Measurements from ENCODE around the gene MAPK4. TPM values are rescaled to one million over a fixed set of nuclear protein-coding genes. Genes with fewer than 3 reads are reported as not detected.
A peak's percentile ranks its signal among the peaks of the same experiment; 100 is the strongest.

MAPK4 gene
- total RNA-seq, 1 experiment from 2014 or later = not detected

DNA sequence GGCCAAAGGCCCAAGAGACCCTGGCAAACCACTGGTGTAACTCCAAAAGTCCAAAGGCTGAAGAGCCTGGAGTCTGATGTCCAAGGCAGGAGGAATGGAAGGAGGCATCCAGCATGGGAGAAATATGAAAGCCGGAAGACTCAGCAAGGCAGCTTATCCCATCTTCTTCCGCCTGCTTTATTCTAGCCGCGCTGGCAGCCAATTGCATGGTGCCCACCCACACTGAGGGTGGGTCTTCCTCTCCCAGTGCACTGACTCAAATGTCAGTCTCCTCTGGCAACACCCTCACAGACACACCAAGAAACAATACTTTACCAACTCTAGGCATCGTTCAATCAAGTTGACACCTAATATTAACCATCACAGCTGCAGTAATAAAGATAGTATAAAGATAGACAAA lies 34.1 kb downstream of the MAPK4 start:
- Histone ChIP-seq H3K27ac (no peak overlapping the region), H3K4me1 (replicated peaks; ENCODE audit: insufficient read depth) (no peaks in the 10 kb centered on the region), H3K4me3 (no peak overlapping the region), H4K20me1 (ENCODE audit: insufficient read depth) (no peaks in the 10 kb centered on the region; the same call in 1 of the 2 replicates), H3K27me3 (ENCODE audit: insufficient read depth, low read depth) (peaks cover 5% of the 10 kb centered on the region; the same call in 1 of the 2 replicates), H3K36me3 (ENCODE audit: low read depth) (no peaks in the 10 kb centered on the region), H3K9me2 (ENCODE audit: insufficient read depth) (no peaks in the 10 kb centered on the region), H3K4me2 (no peak overlapping the region), H3K79me2 (ENCODE audit: low read depth) (no peaks in the 10 kb centered on the region), H3K9me3 (ENCODE audit: insufficient read depth, low read depth) (peaks cover 5% of the 10 kb centered on the region; the same call in 1 of the 2 replicates), H2AFZ (no peak overlapping the region), H3F3A (ENCODE audit: insufficient read depth, low read depth) (no peaks in the 10 kb centered on the region; the same call in 1 of the 2 replicates)
- POLR2A ChIA-PET (ENCODE audit: unreplicated experiment) = no interaction called here
- BruUV-seq (replicated peaks) = no TSS peak
- intact Hi-C loops (cut with micrococcal nuclease; ENCODE audit: unreplicated experiment) = no loop called here
- CTCF ChIA-PET = no interaction called here
- TF ChIP-seq, protein P1, sequence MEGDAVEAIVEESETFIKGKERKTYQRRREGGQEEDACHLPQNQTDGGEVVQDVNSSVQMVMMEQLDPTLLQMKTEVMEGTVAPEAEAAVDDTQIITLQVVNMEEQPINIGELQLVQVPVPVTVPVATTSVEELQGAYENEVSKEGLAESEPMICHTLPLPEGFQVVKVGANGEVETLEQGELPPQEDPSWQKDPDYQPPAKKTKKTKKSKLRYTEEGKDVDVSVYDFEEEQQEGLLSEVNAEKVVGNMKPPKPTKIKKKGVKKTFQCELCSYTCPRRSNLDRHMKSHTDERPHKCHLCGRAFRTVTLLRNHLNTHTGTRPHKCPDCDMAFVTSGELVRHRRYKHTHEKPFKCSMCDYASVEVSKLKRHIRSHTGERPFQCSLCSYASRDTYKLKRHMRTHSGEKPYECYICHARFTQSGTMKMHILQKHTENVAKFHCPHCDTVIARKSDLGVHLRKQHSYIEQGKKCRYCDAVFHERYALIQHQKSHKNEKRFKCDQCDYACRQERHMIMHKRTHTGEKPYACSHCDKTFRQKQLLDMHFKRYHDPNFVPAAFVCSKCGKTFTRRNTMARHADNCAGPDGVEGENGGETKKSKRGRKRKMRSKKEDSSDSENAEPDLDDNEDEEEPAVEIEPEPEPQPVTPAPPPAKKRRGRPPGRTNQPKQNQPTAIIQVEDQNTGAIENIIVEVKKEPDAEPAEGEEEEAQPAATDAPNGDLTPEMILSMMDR (conservative IDR thresholded peaks at IDR 0.05) = no peak
- no peak for TF ChIP-seq EZH2 (IDR thresholded peaks at IDR 0.05; ENCODE audit: low read depth)
- DNase-seq = no peak

DNA sequence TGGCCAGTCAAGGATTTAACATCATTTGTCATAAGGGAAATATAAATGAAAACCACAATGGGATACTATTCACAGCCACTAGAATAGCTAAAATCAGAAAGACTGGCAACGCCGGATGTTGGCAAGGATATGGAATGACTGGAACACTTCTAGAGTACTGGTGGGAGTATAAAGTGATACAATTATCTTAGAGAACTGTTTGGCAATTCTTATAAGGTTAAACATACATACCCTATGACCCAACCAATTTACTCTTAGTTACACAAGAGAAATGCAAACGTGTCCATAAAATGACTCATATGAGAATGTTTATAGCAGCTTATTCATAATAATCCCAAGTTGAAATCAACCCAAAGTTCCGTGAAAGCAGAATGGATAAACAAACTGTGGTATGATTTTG lies 35.1 kb downstream of the MAPK4 start:
- H3K27me3 ChIP-seq (ENCODE audit: insufficient read depth, low read depth) = peaks cover 5% of the 10 kb centered on the region; the same call in 1 of the 2 replicates
- CTCF ChIA-PET = no interaction called here
- POLR2A ChIA-PET (ENCODE audit: unreplicated experiment) = no interaction called here
- no peak overlapping the region for H3K27ac ChIP-seq
- DNase-seq = peak in 1 of 2 experiments; percentile 43
- no peaks in the 10 kb centered on the region for H3K79me2 ChIP-seq (ENCODE audit: low read depth)
- no peaks in the 10 kb centered on the region for H3K4me1 ChIP-seq (replicated peaks; ENCODE audit: insufficient read depth)
- H3K9me3 ChIP-seq (ENCODE audit: insufficient read depth, low read depth) = peaks cover 5% of the 10 kb centered on the region; the same call in 1 of the 2 replicates
- H3K9me2 ChIP-seq (ENCODE audit: insufficient read depth) = no peaks in the 10 kb centered on the region
- intact Hi-C loops (cut with micrococcal nuclease; ENCODE audit: unreplicated experiment) = no loop called here
- H3K4me3 ChIP-seq = no peak overlapping the region
- H3F3A ChIP-seq (ENCODE audit: insufficient read depth, low read depth) = no peaks in the 10 kb centered on the region; the same call in 1 of the 2 replicates
- H3K4me2 ChIP-seq = no peak overlapping the region
- no TSS peak for BruUV-seq (replicated peaks)
- no peaks in the 10 kb centered on the region for H3K36me3 ChIP-seq (ENCODE audit: low read depth)
- H4K20me1 ChIP-seq (ENCODE audit: insufficient read depth) = no peaks in the 10 kb centered on the region; the same call in 1 of the 2 replicates
- no peak overlapping the region for H2AFZ ChIP-seq
- TF ChIP-seq EZH2 (IDR thresholded peaks at IDR 0.05; ENCODE audit: low read depth) = no peak
- TF ChIP-seq, protein P1 (conservative IDR thresholded peaks at IDR 0.05) = no peak

DNA sequence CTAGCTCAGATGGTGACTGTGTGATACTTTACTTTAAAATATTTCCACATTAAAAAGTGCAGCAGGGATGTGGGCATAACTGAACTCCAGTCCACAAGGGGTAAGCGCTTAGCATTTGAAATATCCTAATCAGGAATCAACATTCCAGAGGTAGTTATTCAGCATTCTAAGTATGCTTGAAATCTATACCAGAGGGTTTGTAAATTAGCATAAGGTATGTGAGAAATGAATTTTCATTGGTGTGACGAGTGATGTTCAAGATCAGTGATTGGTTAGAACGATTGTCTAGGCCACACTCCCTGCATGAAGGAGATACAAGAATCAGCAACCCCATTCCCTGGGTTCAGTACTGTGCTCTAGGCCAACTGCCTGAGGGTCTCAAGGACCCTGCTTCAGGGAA lies 42.6 kb downstream of the MAPK4 start:
- no peak overlapping the region for H3K4me2 ChIP-seq
- H3K27me3 ChIP-seq (ENCODE audit: insufficient read depth, low read depth) = peaks cover 3% of the 10 kb centered on the region; the same call in 1 of the 2 replicates
- ChIA-PET POLR2A (ENCODE audit: unreplicated experiment) (no interaction called here), CTCF (no interaction called here)
- H3K79me2 ChIP-seq (ENCODE audit: low read depth) = no peaks in the 10 kb centered on the region
- no peaks in the 10 kb centered on the region for H3K9me2 ChIP-seq (ENCODE audit: insufficient read depth)
- intact Hi-C loops (cut with micrococcal nuclease; ENCODE audit: unreplicated experiment) = no loop called here
- H2AFZ ChIP-seq = no peak overlapping the region
- H3F3A ChIP-seq (ENCODE audit: insufficient read depth, low read depth) = no peaks in the 10 kb centered on the region
- no peak overlapping the region for H3K27ac ChIP-seq
- H4K20me1 ChIP-seq (ENCODE audit: insufficient read depth) = no peaks in the 10 kb centered on the region
- H3K9me3 ChIP-seq (ENCODE audit: insufficient read depth, low read depth) = no peaks in the 10 kb centered on the region
- no peak for DNase-seq
- BruUV-seq (replicated peaks) = no TSS peak
- no peaks in the 10 kb centered on the region for H3K36me3 ChIP-seq (ENCODE audit: low read depth)
- no peaks in the 10 kb centered on the region for H3K4me1 ChIP-seq (replicated peaks; ENCODE audit: insufficient read depth)
- H3K4me3 ChIP-seq = no peak overlapping the region
- TF ChIP-seq, protein P1 (conservative IDR thresholded peaks at IDR 0.05) = no peak
- TF ChIP-seq EZH2 (IDR thresholded peaks at IDR 0.05; ENCODE audit: low read depth) = no peak
